A549 (cell line): ENCODE data around the gene MYBPC1. TPM values are rescaled to one million over a fixed set of nuclear protein-coding genes. Genes with fewer than 3 reads are reported as not detected.

Experiments
- ATAC-seq, 2 experiments: fragments of 200-7000 bp in 1 of 2; fragments of >200 bp in 1 of 2; cut with Nextera tagmentation in 1 of 2; cut with Tn5 transposase in 1 of 2; 3 replicates each; pipeline versions ENCODE4 v1.8.0 to v1.9.1; 2018 to 2020; ENCODE audit warnings: mild to moderate bottlenecking in 1 of 2, moderate library complexity in 1 of 2
- CTCF ChIA-PET: fragments of 300-600 bp; sonication (Branson Sonifier 250); formaldehyde crosslinking; extraction: SDS; loops from one replicate; lab custom pipeline; 2021; ENCODE audit warnings: antibody characterized with exemption, inconsistent platforms; lab: Yijun Ruan, JAX
- POLR2A ChIA-PET: fragments of 350-600 bp; formaldehyde crosslinking; extraction: SDS; loops from one replicate; lab custom pipeline; 2021; ENCODE audit warnings: antibody characterized with exemption, inconsistent platforms; lab: Yijun Ruan, JAX
- DNase-seq, 2 experiments: peaks; one replicate each; pipeline versions ENCODE4 v3.0.0 to v3.0.0-alpha.2; 2011 to 2016; ENCODE audit warnings: low read depth in 1 of 2, low spot score in 1 of 2
- FAIRE-seq: peaks from 2 replicates; lab custom pipeline; 2011; peaks lifted over from hg19 to GRCh38; lab: Jason Lieb, UNC
- H3K27ac ChIP-seq, 2 experiments: fragments of >200 bp; sonication (Bioruptor Twin); formaldehyde crosslinking; 3 replicates each; pipeline ENCODE4 v1.5.1; 2016 to 2017
- H3K4me1 ChIP-seq: fragments of >200 bp; sonication (Bioruptor Twin); formaldehyde crosslinking; 3 replicates; pipeline ENCODE4 v1.6.1; 2016
- H3K4me2 ChIP-seq: fragments of >200 bp; sonication (Bioruptor Twin); formaldehyde crosslinking; 3 replicates; pipeline ENCODE4 v1.6.1; 2016
- H3K4me3 ChIP-seq: fragments of >200 bp; sonication (Bioruptor Twin); formaldehyde crosslinking; 3 replicates; pipeline ENCODE4 v1.5.1; 2016
- H3K9me3 ChIP-seq: fragments of >200 bp; sonication (Bioruptor Twin); formaldehyde crosslinking; 3 replicates; pipeline ENCODE4 v1.6.1; 2016
- BCL3 ChIP-seq: fragments of >200 bp; sonication (Bioruptor Twin); formaldehyde crosslinking; IDR thresholded peaks from 3 replicates; pipeline ENCODE4 v1.6.1; 2016
- CBX2 ChIP-seq: fragments of 200-600 bp; sonication (generic); IDR thresholded peaks from 2 replicates; pipeline ENCODE4 v1.6.1; 2016; ENCODE audit warnings: low read depth, mild to moderate bottlenecking, borderline replicate concordance
- CEBPB ChIP-seq, 2 experiments: fragments of >200 bp in 1 of 2; sonication (Bioruptor Twin) in 1 of 2; formaldehyde crosslinking in 1 of 2; IDR thresholded peaks; 2 replicates each; pipeline ENCODE4 v1.6.1; 2012 to 2016
- CHD2 ChIP-seq: fragments of 150-350 bp; IDR thresholded peaks from 2 replicates; pipeline ENCODE4 v1.6.1; 2014; ENCODE audit warnings: low read length; ENCODE audit not compliant: partially characterized antibody
- CTCF ChIP-seq: fragments of >200 bp; sonication (Bioruptor Twin); formaldehyde crosslinking; IDR thresholded peaks from 3 replicates; pipeline ENCODE4 v1.5.1; 2016
- E2F6 ChIP-seq: IDR thresholded peaks from 2 replicates; pipeline ENCODE4 v1.6.1; 2012; ENCODE audit warnings: low read depth, borderline replicate concordance
- EHF ChIP-seq: fragments of 250-450 bp; sonication (Bioruptor Pico); IDR thresholded peaks from 2 replicates; pipeline ENCODE4 v1.5.0; 2020; ENCODE audit warnings: mild to moderate bottlenecking
- EP300 ChIP-seq, 2 experiments: fragments of >200 bp; sonication (Bioruptor Twin); formaldehyde crosslinking; IDR thresholded peaks; 2 replicates in 1 of 2; 3 replicates in 1 of 2; pipeline ENCODE4 v1.6.1; 2016 to 2017
- FOSL2 ChIP-seq, 2 experiments: fragments of 450-650 bp in 1 of 2; fragments of >200 bp in 1 of 2; sonication (Bioruptor Twin) in 1 of 2; formaldehyde crosslinking; IDR thresholded peaks; 2 replicates each; pipeline versions ENCODE4 v1.5.0 to v1.6.1; 2016 to 2020; ENCODE audit warnings: mild to moderate bottlenecking in 1 of 2, moderate library complexity in 1 of 2
- GATA3 ChIP-seq: IDR thresholded peaks from 2 replicates; pipeline ENCODE4 v1.6.1; 2012; ENCODE audit warnings: borderline replicate concordance
- HMGXB4 ChIP-seq: fragments of 250-450 bp; sonication (Bioruptor Pico); IDR thresholded peaks from 2 replicates; pipeline ENCODE4 v1.5.0; 2021; ENCODE audit warnings: mild to moderate bottlenecking, moderate library complexity, borderline replicate concordance
- HOXA7 ChIP-seq: fragments of 250-450 bp; sonication (Bioruptor Pico); IDR thresholded peaks from 2 replicates; pipeline ENCODE4 v1.5.0; 2020; ENCODE audit warnings: mild to moderate bottlenecking, moderate library complexity
- HOXB13 ChIP-seq: fragments of 250-450 bp; sonication (Bioruptor Pico); IDR thresholded peaks from 2 replicates; pipeline ENCODE4 v1.5.0; 2020; ENCODE audit warnings: low read depth, mild to moderate bottlenecking, moderate library complexity
- JUNB ChIP-seq: fragments of >200 bp; sonication (Bioruptor Twin); formaldehyde crosslinking; IDR thresholded peaks from 2 replicates; pipeline ENCODE4 v1.6.1; 2016
- MAZ ChIP-seq: fragments of 150-350 bp; IDR thresholded peaks from 2 replicates; pipeline ENCODE4 v1.6.1; 2014; ENCODE audit warnings: antibody characterized with exemption, low read depth, low read length, borderline replicate concordance
- MYC ChIP-seq: IDR thresholded peaks from 2 replicates; pipeline ENCODE4 v1.6.1; 2012; ENCODE audit warnings: mild to moderate bottlenecking, inconsistent platforms, low read length, improper control_type of control experiment, borderline replicate concordance
- POLR2A ChIP-seq: IDR thresholded peaks from 2 replicates; pipeline ENCODE4 v1.6.1; 2012; ENCODE audit warnings: mild to moderate bottlenecking, low read length
- POLR2AphosphoS2 ChIP-seq: conservative IDR thresholded peaks from 2 replicates; pipeline ENCODE4 v1.6.1; 2012; ENCODE audit warnings: low read length, improper control_type of control experiment, inconsistent platforms
- RARB ChIP-seq: fragments of 250-450 bp; sonication (Bioruptor Pico); IDR thresholded peaks from 2 replicates; pipeline ENCODE4 v1.8.0; 2021; ENCODE audit warnings: mild to moderate bottlenecking, moderate library complexity
- REST ChIP-seq: fragments of 200-600 bp; sonication (generic); IDR thresholded peaks from 2 replicates; pipeline ENCODE4 v1.6.1; 2016; ENCODE audit warnings: antibody characterized with exemption, mild to moderate bottlenecking, moderate library complexity
- RFX5 ChIP-seq: fragments of 450-650 bp; IDR thresholded peaks from 2 replicates; pipeline ENCODE4 v1.7.1; 2014; ENCODE audit warnings: antibody characterized with exemption, mild to moderate bottlenecking, moderate library complexity
- RNF2 ChIP-seq: fragments of 200-600 bp; sonication (generic); IDR thresholded peaks from 2 replicates; pipeline ENCODE4 v1.6.1; 2016; ENCODE audit warnings: low read depth, mild to moderate bottlenecking, antibody characterized with exemption, moderate library complexity, borderline replicate concordance
- SMC3 ChIP-seq: fragments of >200 bp; sonication (Bioruptor Twin); formaldehyde crosslinking; IDR thresholded peaks from 3 replicates; pipeline ENCODE4 v1.6.1; 2018; ENCODE audit warnings: inconsistent platforms
- TFCP2L1 ChIP-seq: fragments of 250-450 bp; sonication (Bioruptor Pico); IDR thresholded peaks from 2 replicates; pipeline ENCODE4 v1.5.0; 2021; ENCODE audit warnings: mild to moderate bottlenecking
- USF2 ChIP-seq: fragments of 450-650 bp; IDR thresholded peaks from 2 replicates; pipeline ENCODE4 v1.6.1; 2014; ENCODE audit warnings: antibody characterized with exemption
- ZNF302 ChIP-seq: fragments of 250-450 bp; sonication (Bioruptor Pico); IDR thresholded peaks from 2 replicates; pipeline ENCODE4 v1.9.0; 2021; ENCODE audit warnings: inconsistent platforms, mild to moderate bottlenecking, moderate library complexity
- WGBS: methylation state at CpG from one replicate; pipeline ENCODE4 v1.1.6; 2017; ENCODE audit errors: missing lambda C conversion rate; 5-methylcytosine and 5-hydroxymethylcytosine counted together
- polyA plus RNA-seq, 4 experiments: library from polyadenylated mRNA; depleted of rRNA in 3 of 4; stranded (reverse); fragments of >200 nt; fragmentation: RNase III in 1 of 4; extraction: RNeasy Plus Mini Kit Qiagen cat#74134 plus additional on column Dnase treatment in 1 of 4; gene quantifications; 2 replicates in 3 of 4; 3 replicates in 1 of 4; pipeline ENCODE4 v1.2.3, GENCODE V29; 2011 to 2017

MYBPC1 gene
- polyA plus RNA-seq, 2 of the 4 experiments (the other 2 are of a cell fraction): not detected

- Histone ChIP-seq H3K9me3 (no peaks in the 10 kb centered on the region), H3K4me3 (no peak overlapping the region), H3K4me2 (no peak overlapping the region), H3K27ac (no peak overlapping the region), H3K4me1 (no peaks in the 10 kb centered on the region)
- ChIA-PET POLR2A (no interaction called here), CTCF (no interaction called here)
- DNase-seq (no peak), FAIRE-seq (no peak), ATAC-seq (no peak)
- WGBS: 49% methylated on average over 4 of the region's 4 CpGs
- TF ChIP-seq MYC: no peak
- no peak for TF ChIP-seq EHF (CRISPR knock-in tag)
- no peak for TF ChIP-seq HOXB13 (CRISPR knock-in tag)
- TF ChIP-seq CEBPB (IDR thresholded peaks at IDR 0.05): no peak
- no peak for TF ChIP-seq E2F6
- TF ChIP-seq RNF2: no peak
- no peak for TF ChIP-seq MAZ
- no peak for TF ChIP-seq BCL3
- TF ChIP-seq RARB (CRISPR knock-in tag): no peak
- no peak for TF ChIP-seq CBX2
- no peak for TF ChIP-seq USF2
- TF ChIP-seq TFCP2L1 (CRISPR knock-in tag): no peak
- TF ChIP-seq RFX5: no peak
- no peak for TF ChIP-seq CTCF
- no peak for TF ChIP-seq GATA3
- no peak for TF ChIP-seq ZNF302 (CRISPR knock-in tag)
These were observed 55.8 kb downstream of the MYBPC1 start for GRCh38 chr12:101650346-101651117.

- Histone ChIP-seq H3K27ac (no peak overlapping the region), H3K4me3 (no peak overlapping the region), H3K9me3 (no peaks in the 10 kb centered on the region), H3K4me1 (no peaks in the 10 kb centered on the region), H3K4me2 (no peak overlapping the region)
- ChIA-PET CTCF (no interaction called here), POLR2A (no interaction called here)
- ATAC-seq: no peak
- no peak for DNase-seq
- FAIRE-seq: no peak
- WGBS: 34% methylated on average over 3 of the region's 3 CpGs
- TF ChIP-seq CHD2: no peak
- no peak for TF ChIP-seq GATA3
- no peak for TF ChIP-seq REST
- TF ChIP-seq FOSL2 (IDR thresholded peaks at IDR 0.05): no peak
- TF ChIP-seq FOSL2 (CRISPR knock-in tag; IDR thresholded peaks at IDR 0.05): no peak
- no peak for TF ChIP-seq JUNB
- TF ChIP-seq USF2: no peak
- TF ChIP-seq HMGXB4 (CRISPR knock-in tag): no peak
- no peak for TF ChIP-seq HOXA7 (CRISPR knock-in tag)
- TF ChIP-seq RFX5: no peak
- TF ChIP-seq SMC3: no peak
- TF ChIP-seq EP300 (IDR thresholded peaks at IDR 0.05): no peak
- no peak for TF ChIP-seq POLR2A
- no peak for TF ChIP-seq POLR2AphosphoS2
These were observed 58.3 kb downstream of the MYBPC1 start for GRCh38 chr12:101653030-101653429.
